ENCODE data around the gene CUTA. TPM values are rescaled to one million over a fixed set of nuclear protein-coding genes. Genes with fewer than 3 reads are reported as not detected.

Gene CUTA
- total RNA-seq, 4 donors from 2014 or later, result 109 to 136 (median 123) TPM

GRCh38 chr6:33427585-33428223 is 9.8 kb upstream of the CUTA start:
- Histone ChIP-seq H3K27me3 (no peaks in the 10 kb centered on the region), H3K27ac (replicated peaks in 1 of 4) (peak overlapping the region; percentile 89 to 95 (median 94)), H3K9me3 (no peaks in the 10 kb centered on the region), H3K4me1 (peaks cover 54 to 86% (median 81%) of the 10 kb centered on the region in 4 donors), H3K4me3 (peak overlapping the region; percentile 62 to 75 (median 66)), H3K36me3 (no peaks in the 10 kb centered on the region)
- no peak for DNase-seq (ENCODE audit: extremely low spot score)
- TF ChIP-seq POLR2AphosphoS5 (IDR thresholded peaks at IDR 0.05), result peak in 1 of 2 donors; percentile 25
- TF ChIP-seq EP300 (IDR thresholded peaks at IDR 0.05), result no peak
- WGBS, result 0% methylated on average over 15 of the region's 79 CpGs
- intact Hi-C loops (cut with DNase I), result loop anchor here (5.0 kb wide), 1 partner anchor 35 kb away; the partner anchor contains the start of gene KIFC1

- DNase-seq (ENCODE audit: extremely low spot score), result no peak
- TF ChIP-seq EP300 (IDR thresholded peaks at IDR 0.05) (no peak), POLR2A (IDR thresholded peaks at IDR 0.05; ENCODE audit: low read depth) (no peak)
- Histone ChIP-seq H3K27me3 (no peaks in the 10 kb centered on the region), H3K36me3 (no peaks in the 10 kb centered on the region), H3K9me3 (no peaks in the 10 kb centered on the region), H3K27ac (replicated peaks in 1 of 4) (peak overlapping the region; percentile 89 to 95 (median 94)), H3K4me1 (peaks cover 53 to 80% (median 73%) of the 10 kb centered on the region in 4 donors), H3K4me3 (peak overlapping the region; percentile 62 to 75 (median 66))
- intact Hi-C loops (cut with DNase I), result loop anchor here (5.0 kb wide), 1 partner anchor 35 kb away; the partner anchor contains the start of gene KIFC1
- 10% methylated on average over 12 of the region's 12 CpGs for WGBS
Measured at GRCh38 chr6:33426590-33427511, 8.9 kb upstream of the CUTA start.

GRCh38 chr6:33425668-33426577 is 8.0 kb upstream of the CUTA start:
- under 1% methylated on average over 39 of the region's 43 CpGs for WGBS
- TF ChIP-seq CTCF (IDR thresholded peaks at IDR 0.05) (peak; percentile 64 to 74 (median 71)), POLR2AphosphoS5 (IDR thresholded peaks at IDR 0.05) (peak; percentile 81 to 88), POLR2A (IDR thresholded peaks at IDR 0.05; ENCODE audit: low read depth) (no peak), EP300 (IDR thresholded peaks at IDR 0.05) (no peak)
- Histone ChIP-seq H3K4me3 (peak overlapping the region; percentile 62 to 75 (median 66)), H3K27ac (replicated peaks in 1 of 4) (peak overlapping the region; percentile 89 to 95 (median 94)), H3K9me3 (no peaks in the 10 kb centered on the region), H3K36me3 (no peaks in the 10 kb centered on the region), H3K27me3 (no peaks in the 10 kb centered on the region), H3K4me1 (peaks cover 44 to 75% (median 69%) of the 10 kb centered on the region in 4 donors)
- peak; percentile 96 for DNase-seq (ENCODE audit: extremely low spot score)
- intact Hi-C loops (cut with DNase I), result loop anchor here (5.0 kb wide), 1 partner anchor 34 kb away; the partner anchor contains the start of gene KIFC1

GRCh38 chr6:33424855-33425667 is 7.2 kb upstream of the CUTA start:
- no peak for DNase-seq (ENCODE audit: extremely low spot score)
- TF ChIP-seq POLR2AphosphoS5 (IDR thresholded peaks at IDR 0.05) (no peak), POLR2A (IDR thresholded peaks at IDR 0.05; ENCODE audit: low read depth) (no peak), CTCF (IDR thresholded peaks at IDR 0.05) (no peak), EP300 (IDR thresholded peaks at IDR 0.05) (no peak)
- H3K4me1 ChIP-seq, result peaks cover 36 to 75% (median 69%) of the 10 kb centered on the region in 4 donors

More at GRCh38 chr6:33424855-33425667, 7.2 kb upstream of the CUTA start:
- intact Hi-C loops (cut with DNase I), result loop anchor here (5.0 kb wide), 1 partner anchor 33 kb away; the partner anchor contains the start of gene KIFC1
- Histone ChIP-seq H3K36me3 (no peaks in the 10 kb centered on the region), H3K27ac (replicated peaks in 1 of 4) (peak overlapping the region; percentile 89 to 95 (median 94)), H3K9me3 (no peaks in the 10 kb centered on the region), H3K27me3 (no peaks in the 10 kb centered on the region), H3K4me3 (peak overlapping the region; percentile 62 to 75 (median 66))
- WGBS, result 8% methylated on average over 12 of the region's 12 CpGs

All from esophagus muscularis mucosa (tissue), 4 donors.